Measurements from ENCODE around the gene ICE2.
A peak's percentile ranks its signal among the peaks of the same experiment; 100 is the strongest.

Gene ICE2

GRCh38 chr15:60373745-60374144 is 105.2 kb downstream of the ICE2 start:
- DNase-seq = no peak
- intact Hi-C loops (cut with DNase I) = no loop called here

GRCh38 chr15:60373327-60373726 is 105.6 kb downstream of the ICE2 start:
- intact Hi-C loops (cut with DNase I) = no loop called here
- no peak for DNase-seq

- DNase-seq = no peak
- intact Hi-C loops (cut with DNase I) = no loop called here
Observed at GRCh38 chr15:60372756-60373155, 106.2 kb downstream of the ICE2 start.

- intact Hi-C loops (cut with DNase I) = no loop called here
- no peak for DNase-seq
Observed at GRCh38 chr15:60372227-60372626, 106.7 kb downstream of the ICE2 start.

GRCh38 chr15:60371175-60372051 is 107.5 kb downstream of the ICE2 start:
- peak in 2 of 10 donors; percentile 16 to 65 for DNase-seq

GRCh38 chr15:60370869-60371136 is 108.1 kb downstream of the ICE2 start:
- no peak for DNase-seq
- intact Hi-C loops (cut with DNase I) = no loop called here

More at GRCh38 chr15:60371175-60372051, 107.5 kb downstream of the ICE2 start:
- intact Hi-C loops (cut with DNase I) = no loop called here

GRCh38 chr15:60370105-60370868 is 108.7 kb downstream of the ICE2 start:
- intact Hi-C loops (cut with DNase I) = no loop called here
- no peak for DNase-seq

GRCh38 chr15:60369696-60370095 is 109.2 kb downstream of the ICE2 start:
- intact Hi-C loops (cut with DNase I) = no loop called here
- DNase-seq = no peak
